Measurements from ENCODE around the gene COL6A3.
"Not testable (repeated sequence)": the region's sequence is repeated elsewhere in the genome, so short reads cannot be mapped to it uniquely, and the experiment has no call there.

Gene COL6A3

GRCh38 chr2:237412988-237413776, 782 bp downstream of the COL6A3 start:
- no peak for DNase-seq

DNA sequence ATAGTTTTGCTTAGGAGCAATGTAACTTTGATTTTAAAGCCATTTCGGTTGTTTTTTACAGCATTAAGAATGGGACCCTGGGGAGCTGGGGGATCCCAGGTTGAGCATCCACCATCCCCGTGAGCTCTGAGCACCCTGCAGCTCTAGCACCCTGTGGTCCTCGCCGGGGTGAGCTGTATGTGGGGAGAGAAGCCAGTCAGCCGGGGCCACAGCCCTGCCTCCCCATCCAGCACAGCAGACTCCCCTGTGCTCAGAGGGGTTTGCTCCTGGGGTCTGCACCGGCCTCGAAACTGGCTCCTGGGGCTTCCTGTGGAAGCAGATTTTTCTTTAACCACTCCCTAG, 1.3 kb downstream of the COL6A3 start:
- no peak for DNase-seq

- DNase-seq, result no peak
Observed at GRCh38 chr2:237411683-237412423, 2.1 kb downstream of the COL6A3 start.

- no peak for DNase-seq
Observed at GRCh38 chr2:237411092-237411601, 2.8 kb downstream of the COL6A3 start.

DNA sequence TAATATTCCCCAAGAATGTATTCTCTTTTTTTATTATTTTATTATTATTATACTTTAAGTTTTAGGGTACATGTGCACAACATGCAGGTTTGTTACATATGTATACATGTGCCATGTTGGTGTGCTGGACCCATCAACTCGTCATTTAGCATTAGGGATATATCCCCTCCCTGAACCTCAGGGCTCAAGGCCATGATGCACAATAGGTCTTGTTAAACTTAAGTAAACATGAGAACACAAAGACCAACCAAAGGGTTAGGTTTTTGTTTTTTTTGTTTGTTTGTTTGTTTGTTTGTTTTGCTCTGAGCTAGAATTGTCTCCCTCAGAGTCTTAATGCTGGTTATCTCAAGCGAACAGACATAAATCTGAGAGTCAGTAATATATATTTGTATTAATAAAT, 4.7 kb downstream of the COL6A3 start:
- not testable (repeated sequence) for DNase-seq

DNA sequence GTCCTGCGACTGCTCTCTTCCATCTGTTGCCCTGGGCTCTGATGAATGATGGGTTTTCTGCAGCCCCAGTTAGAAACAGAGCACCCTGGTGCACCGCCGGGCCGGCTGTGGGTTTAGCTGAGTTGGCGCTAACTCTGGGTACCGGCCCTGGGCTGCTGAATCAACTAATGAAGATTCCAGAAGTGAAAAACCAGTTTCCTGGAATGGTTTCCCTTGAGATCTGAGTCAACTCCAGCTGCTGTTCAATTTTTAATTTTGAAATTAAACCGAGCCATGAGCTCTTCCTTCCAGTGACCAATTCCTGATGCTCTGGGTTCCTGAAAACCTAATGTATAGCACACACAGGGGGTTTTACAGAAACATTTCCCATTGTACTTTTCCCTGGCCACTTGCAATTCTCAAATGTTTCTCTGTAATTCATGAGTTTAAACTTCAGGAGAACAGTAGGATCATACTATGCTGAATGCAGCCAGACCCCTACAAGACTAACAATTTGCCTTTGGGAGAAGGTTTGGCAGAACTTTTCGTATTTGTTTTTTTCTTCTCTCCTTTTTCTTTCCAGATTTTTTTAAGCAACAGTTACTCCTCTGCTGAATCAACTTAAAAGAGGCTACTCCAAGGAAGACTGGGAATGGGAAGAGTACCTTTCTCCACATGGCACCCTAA, 5.5 kb downstream of the COL6A3 start:
- no peak for DNase-seq

DNA sequence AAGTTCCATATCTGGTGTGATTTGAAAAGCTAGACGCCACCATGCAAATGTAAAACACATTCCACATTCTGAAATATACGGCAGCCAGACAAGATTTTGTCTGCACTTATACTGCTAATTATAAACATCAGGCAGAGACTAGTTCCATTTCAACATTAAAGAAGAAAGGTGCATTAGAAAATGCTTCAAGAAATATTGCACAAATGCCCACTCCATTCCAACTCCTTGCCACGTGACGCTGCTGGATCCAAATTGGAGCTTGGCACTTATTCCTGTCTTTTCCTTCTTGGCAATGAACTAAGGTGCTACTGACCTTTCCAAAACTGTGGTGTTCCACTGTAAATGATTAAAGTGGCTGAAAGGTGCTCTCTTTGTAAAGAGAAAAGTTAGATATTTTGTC, 6.3 kb downstream of the COL6A3 start:
- no peak for DNase-seq

GRCh38 chr2:237406371-237406895, 7.5 kb downstream of the COL6A3 start:
- DNase-seq, result no peak

- DNase-seq, result no peak
Observed at GRCh38 chr2:237405605-237406004, 8.4 kb downstream of the COL6A3 start.

GRCh38 chr2:237405006-237405559, 8.9 kb downstream of the COL6A3 start:
- no peak for DNase-seq

GRCh38 chr2:237404413-237404812, 9.6 kb downstream of the COL6A3 start:
- no peak for DNase-seq

DNA sequence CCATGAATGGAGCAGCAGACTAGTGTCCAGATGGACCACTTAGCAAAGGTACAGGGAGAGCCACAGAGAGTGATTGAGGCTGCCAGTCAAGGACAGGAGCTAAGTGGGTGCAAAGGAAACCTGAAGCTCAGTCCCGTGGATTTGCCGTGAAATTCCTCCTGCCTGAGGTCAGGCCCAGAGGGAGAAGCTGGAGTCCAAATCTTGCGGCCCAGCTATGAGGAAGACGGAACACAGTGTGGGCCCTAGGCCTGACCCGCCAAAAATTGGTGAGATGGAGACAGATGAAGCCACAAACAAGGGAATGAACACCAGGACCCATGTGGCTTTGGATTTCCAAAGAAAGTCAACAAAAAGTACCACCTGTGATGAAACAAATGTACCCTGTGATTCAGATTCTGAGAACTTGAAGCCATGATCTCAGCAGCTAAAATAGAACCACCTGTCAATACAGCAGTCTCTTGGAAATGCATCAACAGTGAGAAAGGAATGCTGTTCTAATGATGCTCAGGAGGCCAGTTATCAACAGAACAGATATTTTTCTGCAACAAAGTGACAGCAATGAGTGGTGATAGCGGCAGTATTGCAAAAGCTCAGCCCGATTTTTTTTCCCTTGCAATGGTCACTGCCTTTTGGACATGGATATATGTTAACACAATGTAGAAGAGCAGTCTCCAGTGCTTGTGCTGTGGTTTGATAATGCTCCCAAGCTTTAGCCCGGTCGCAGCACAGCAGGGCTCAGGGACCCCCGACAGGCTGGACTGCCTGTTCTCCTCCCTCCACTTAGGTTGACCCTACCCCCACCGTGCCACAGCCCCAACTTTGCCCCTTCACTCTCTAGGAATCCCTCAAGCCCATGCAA, 10.7 kb downstream of the COL6A3 start:
- no peak for DNase-seq

DNA sequence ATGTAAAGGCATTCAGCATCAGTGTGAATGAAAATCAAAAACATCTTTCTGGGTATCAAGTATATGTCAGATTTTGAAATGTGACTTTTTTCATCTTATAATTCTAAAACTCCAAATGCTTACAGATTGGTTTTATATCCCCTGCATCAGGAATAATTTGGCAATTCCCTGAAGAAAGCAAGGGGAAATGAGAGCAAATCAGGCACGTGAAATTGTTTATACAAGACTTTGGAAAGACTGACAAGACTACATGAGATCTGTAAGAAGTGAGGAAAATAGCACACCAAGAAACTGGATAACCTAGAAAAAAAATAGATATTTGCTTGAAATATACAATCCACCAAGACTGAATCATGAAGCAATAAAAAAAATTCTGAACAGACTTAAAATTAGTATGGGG, 13.8 kb downstream of the COL6A3 start:
- DNase-seq, result no peak

- no peak for DNase-seq
Observed at GRCh38 chr2:237397072-237397471, 16.9 kb downstream of the COL6A3 start.

- DNase-seq, result no peak
Observed at GRCh38 chr2:237393523-237393922, 20.4 kb downstream of the COL6A3 start.

GRCh38 chr2:237392186-237392585, 21.8 kb downstream of the COL6A3 start:
- no peak for DNase-seq

- no peak for DNase-seq
Observed at GRCh38 chr2:237391140-237391539, 22.8 kb downstream of the COL6A3 start.

- DNase-seq, result no peak
Observed at GRCh38 chr2:237390235-237390634, 23.7 kb downstream of the COL6A3 start.

DNA sequence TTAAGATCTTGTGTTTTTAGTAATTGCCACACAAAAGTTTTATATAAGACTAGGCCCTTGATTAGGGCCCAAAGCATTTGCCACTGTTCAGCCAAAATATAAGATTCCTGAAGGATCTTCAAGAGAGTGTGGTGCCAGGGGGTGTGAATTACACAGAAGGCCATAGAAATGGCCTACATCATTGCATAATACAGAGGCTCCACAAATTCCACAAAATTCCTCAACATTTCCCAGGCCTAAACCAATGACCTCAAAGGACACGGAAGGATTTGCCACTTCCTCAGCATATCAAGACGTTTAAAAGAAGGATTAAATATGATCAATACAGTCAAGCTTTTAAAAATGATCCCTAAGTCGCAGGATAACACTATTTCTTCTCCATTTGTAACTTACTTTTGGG, 24.1 kb downstream of the COL6A3 start:
- DNase-seq, result no peak

- no peak for DNase-seq
Observed at GRCh38 chr2:237388036-237388435, 25.9 kb downstream of the COL6A3 start.

DNA sequence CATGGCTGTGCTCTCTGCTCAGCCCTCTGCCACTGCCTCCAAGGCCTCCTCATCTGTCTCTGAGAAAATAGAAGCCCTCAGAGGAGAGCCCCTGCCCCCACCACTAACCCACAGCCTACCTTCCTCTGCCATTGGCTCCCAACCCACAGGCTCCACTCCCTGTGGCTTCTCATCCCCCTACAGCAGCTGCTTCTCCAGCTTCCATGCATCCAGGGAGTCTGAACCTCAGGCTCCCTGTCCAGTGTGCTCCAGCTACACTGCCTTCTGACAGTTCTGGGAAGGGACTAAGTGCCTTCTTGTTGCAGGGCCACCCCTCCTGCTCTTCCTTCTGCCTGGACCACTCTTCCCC, 29.3 kb downstream of the COL6A3 start:
- DNase-seq, result no peak

GRCh38 chr2:237383991-237384671, 29.8 kb downstream of the COL6A3 start:
- no peak for DNase-seq

Measured in CD4-positive, alpha-beta T cell treated with Interleukin-17A for 1 hour (primary cell).